Measurements from ENCODE around the gene ILDR1.
"Not testable (repeated sequence)": the region's sequence is repeated elsewhere in the genome, so short reads cannot be mapped to it uniquely, and the experiment has no call there.

Gene ILDR1

DNA sequence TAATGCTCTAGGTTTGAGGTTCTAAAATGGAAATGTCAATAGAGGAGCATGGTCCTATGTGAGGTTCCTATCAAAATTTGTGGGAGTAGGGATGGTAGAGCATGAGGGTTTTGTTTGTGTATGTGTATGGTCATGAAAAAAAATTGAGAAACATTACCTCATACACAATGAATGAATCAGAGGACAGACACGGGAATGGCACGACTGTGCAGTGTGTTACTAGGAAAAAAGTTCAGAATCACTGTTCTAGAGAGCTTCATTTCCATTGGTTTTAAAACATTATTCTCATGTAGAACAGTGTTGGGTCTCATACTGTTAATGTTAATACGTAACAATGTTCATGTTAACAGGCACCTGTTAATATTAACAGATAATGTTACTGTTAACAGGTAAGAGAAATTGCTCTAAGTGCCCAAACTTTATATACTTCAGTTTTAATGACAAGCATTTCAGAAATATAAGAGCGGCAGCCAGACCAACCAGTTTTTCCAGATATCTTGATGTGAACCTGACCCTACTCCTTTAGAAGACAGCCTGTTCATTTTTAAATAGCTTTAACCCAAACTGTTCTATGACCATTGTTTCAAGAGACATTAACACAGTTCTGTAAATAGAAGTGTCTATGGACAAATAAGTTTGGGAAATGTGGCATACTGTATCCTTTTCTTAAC is 79.8 kb downstream of the ILDR1 start:
- Mint-ChIP-seq H3K9me3 (peaks cover 16% of the 10 kb centered on the region), H3K27ac (no peak overlapping the region), H3K4me1 (peaks cover 27% of the 10 kb centered on the region), H3K4me3 (no peak overlapping the region), H3K27me3 (ENCODE audit: low read depth, poor library complexity) (no peaks in the 10 kb centered on the region), H3K36me3 (ENCODE audit: low read depth) (peaks cover 9% of the 10 kb centered on the region)
- no peak for DNase-seq
- TF ChIP-seq, protein P1, sequence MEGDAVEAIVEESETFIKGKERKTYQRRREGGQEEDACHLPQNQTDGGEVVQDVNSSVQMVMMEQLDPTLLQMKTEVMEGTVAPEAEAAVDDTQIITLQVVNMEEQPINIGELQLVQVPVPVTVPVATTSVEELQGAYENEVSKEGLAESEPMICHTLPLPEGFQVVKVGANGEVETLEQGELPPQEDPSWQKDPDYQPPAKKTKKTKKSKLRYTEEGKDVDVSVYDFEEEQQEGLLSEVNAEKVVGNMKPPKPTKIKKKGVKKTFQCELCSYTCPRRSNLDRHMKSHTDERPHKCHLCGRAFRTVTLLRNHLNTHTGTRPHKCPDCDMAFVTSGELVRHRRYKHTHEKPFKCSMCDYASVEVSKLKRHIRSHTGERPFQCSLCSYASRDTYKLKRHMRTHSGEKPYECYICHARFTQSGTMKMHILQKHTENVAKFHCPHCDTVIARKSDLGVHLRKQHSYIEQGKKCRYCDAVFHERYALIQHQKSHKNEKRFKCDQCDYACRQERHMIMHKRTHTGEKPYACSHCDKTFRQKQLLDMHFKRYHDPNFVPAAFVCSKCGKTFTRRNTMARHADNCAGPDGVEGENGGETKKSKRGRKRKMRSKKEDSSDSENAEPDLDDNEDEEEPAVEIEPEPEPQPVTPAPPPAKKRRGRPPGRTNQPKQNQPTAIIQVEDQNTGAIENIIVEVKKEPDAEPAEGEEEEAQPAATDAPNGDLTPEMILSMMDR (IDR thresholded peaks at IDR 0.05): no peak

GRCh38 chr3:121941592-121941991 is 80.5 kb downstream of the ILDR1 start:
- H3K9me3 Mint-ChIP-seq: peaks cover 16% of the 10 kb centered on the region
- H3K36me3 Mint-ChIP-seq (ENCODE audit: low read depth): peaks cover 9% of the 10 kb centered on the region
- H3K27me3 Mint-ChIP-seq (ENCODE audit: low read depth, poor library complexity): no peaks in the 10 kb centered on the region
- DNase-seq: no peak
- H3K27ac Mint-ChIP-seq: no peak overlapping the region
- no peak overlapping the region for H3K4me3 Mint-ChIP-seq
- peaks cover 27% of the 10 kb centered on the region for H3K4me1 Mint-ChIP-seq
- TF ChIP-seq, protein P1 (IDR thresholded peaks at IDR 0.05): no peak

DNA sequence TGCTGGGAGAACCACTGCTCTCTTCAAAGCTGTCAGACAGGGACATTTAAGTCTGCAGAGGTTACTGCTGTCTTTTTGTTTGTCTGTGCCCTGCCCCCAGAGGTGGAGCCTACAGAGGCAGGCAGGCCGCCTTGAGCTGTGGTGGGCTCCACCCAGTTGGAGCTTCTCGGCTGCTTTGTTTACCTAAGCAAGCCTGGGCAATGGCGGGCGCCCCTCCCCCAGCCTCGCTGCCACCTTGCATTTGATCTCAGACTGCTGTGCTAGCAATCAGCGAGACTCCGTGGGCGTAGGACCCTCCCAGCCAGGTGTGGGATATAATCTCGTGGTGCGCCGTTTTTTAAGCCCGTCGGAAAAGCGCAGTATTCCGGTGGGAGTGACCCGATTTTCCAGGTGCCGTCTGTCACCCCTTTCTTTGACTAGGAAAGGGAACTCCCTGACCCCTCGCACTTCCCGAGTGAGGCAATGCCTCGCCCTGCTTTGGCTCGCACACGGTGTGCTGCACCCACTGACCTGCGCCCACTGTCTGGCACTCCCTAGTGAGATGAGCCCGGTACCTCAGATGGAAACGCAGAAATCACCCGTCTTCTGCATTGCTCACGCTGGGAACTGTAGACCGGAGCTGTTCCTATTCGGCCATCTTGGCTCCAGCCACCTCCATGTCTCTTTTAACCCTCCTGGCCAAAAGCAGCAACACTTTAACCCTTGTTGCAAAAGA is 83.7 kb downstream of the ILDR1 start:
- not testable (repeated sequence) for H3K27me3 Mint-ChIP-seq (ENCODE audit: low read depth, poor library complexity); DNase-seq; H3K27ac Mint-ChIP-seq; H3K36me3 Mint-ChIP-seq (ENCODE audit: low read depth); H3K4me3 Mint-ChIP-seq
- H3K4me1 Mint-ChIP-seq: peaks cover 27% of the 10 kb centered on the region
- peaks cover 24% of the 10 kb centered on the region for H3K9me3 Mint-ChIP-seq
